Skeletal muscle tissue (tissue), 4 donors: ENCODE data around the gene NOC2L. TPM values are rescaled to one million over a fixed set of nuclear protein-coding genes. Genes with fewer than 3 reads are reported as not detected.
"Not testable (repeated sequence)": the region's sequence is repeated elsewhere in the genome, so short reads cannot be mapped to it uniquely, and the experiment has no call there.

Source experiments
- H3K27ac ChIP-seq: one replicate; pipeline ENCODE4 v1.7.0; 2013; ENCODE audit warnings: mild to moderate bottlenecking, low read depth, low read length, inconsistent platforms
- H3K27me3 ChIP-seq, 3 donors: one replicate each; pipeline ENCODE4 v1.7.0; 2013; ENCODE audit warnings: low read length in 3 of 3; ENCODE audit not compliant: control insufficient read depth in 3 of 3, insufficient read depth in 3 of 3
- H3K36me3 ChIP-seq, 3 donors: one replicate each; pipeline ENCODE4 v1.7.0; 2013; ENCODE audit warnings: low read length in 3 of 3; ENCODE audit not compliant: control insufficient read depth in 3 of 3, insufficient read depth in 3 of 3
- H3K4me1 ChIP-seq, 3 donors: one replicate each; pipeline ENCODE4 v1.7.0; 2013; ENCODE audit warnings: low read length in 3 of 3, mild to moderate bottlenecking in 3 of 3; ENCODE audit not compliant: control insufficient read depth in 3 of 3, insufficient read depth in 3 of 3
- H3K4me3 ChIP-seq, 3 donors: one replicate each; pipeline ENCODE4 v1.7.0; 2013; ENCODE audit warnings: low read length in 3 of 3
- H3K9ac ChIP-seq, 3 donors: one replicate each; pipeline ENCODE4 v1.7.0; 2013; ENCODE audit warnings: low read length in 3 of 3, mild to moderate bottlenecking in 3 of 3, moderate library complexity in 2 of 3, low read depth in 1 of 3
- H3K9me3 ChIP-seq, 3 donors: one replicate each; pipeline ENCODE4 v1.7.0; 2013; ENCODE audit warnings: low read length in 3 of 3; ENCODE audit not compliant: control insufficient read depth in 3 of 3
- total RNA-seq: library from RNA; depleted of rRNA; stranded (reverse); fragments of >200 nt; gene quantifications from one replicate; pipeline ENCODE4 v1.2.3, GENCODE V29; 2014
- donor health status: Osteomylitis.

The NOC2L gene
- total RNA-seq, 1 donor from 2014 or later, result 47.0 TPM

DNA sequence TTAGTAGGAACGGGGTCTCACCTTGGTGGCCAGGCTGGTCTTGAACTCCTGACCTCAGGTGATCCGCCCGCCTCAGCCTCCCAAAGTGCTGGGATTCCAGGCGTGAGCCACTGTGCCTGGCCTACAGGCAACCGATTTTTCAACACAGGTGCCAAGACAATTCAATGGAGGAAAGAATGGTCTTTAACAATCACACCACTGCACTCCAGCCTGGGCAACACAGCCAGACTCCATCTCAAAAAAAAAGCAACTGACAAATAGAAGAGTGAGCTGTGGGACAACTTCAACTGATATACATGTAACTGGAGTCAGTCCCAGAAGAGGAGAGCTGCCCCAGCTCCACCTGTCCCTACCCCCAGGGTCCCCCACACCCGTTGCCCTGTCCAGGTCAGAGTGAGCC is 35.5 kb upstream of the NOC2L start:
- not testable (repeated sequence) for H3K36me3 ChIP-seq, H3K27ac ChIP-seq, H3K9me3 ChIP-seq, H3K4me3 ChIP-seq, H3K4me1 ChIP-seq, H3K9ac ChIP-seq
- H3K27me3 ChIP-seq, result peaks cover 5 to 14% (median 12%) of the 10 kb centered on the region in 3 donors

DNA sequence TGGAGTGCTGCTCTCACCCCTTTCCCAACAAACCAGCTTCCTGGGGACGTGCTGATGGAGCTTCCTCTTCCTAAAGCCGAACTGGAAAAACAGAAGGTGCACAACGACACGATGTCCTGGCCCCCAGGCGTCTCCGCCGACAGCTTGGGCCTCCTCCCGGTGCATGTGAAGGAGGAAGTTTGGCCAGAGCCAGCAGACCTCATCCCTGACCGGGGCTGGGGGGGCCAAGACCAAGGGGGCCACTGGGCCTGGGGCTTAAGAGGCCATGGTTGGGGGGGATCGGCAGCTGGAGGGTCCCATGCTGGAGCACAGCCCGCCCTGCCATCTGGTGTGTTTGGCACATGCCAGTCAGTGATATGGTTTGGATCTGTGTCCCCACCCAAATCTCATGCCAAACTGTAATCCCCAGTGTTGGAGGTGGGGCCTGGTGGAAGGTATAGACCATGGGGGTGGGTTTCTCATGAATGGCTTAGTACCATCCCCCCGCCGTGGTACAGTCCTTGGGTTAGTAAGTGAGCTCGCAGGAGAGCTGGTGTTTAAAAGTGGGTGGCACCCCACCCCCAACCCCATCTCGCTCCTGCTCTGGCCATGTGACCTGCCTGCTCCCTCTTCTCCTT is 34.4 kb upstream of the NOC2L start:
- Histone ChIP-seq H3K36me3 (no peaks in the 10 kb centered on the region), H3K27me3 (peaks cover 5 to 12% (median 10%) of the 10 kb centered on the region in 3 donors), H3K9ac (no peak overlapping the region), H3K4me1 (no peaks in the 10 kb centered on the region), H3K9me3 (peaks cover 0 to 2% (median 0%) of the 10 kb centered on the region in 3 donors), H3K4me3 (no peak overlapping the region), H3K27ac (no peak overlapping the region)

DNA sequence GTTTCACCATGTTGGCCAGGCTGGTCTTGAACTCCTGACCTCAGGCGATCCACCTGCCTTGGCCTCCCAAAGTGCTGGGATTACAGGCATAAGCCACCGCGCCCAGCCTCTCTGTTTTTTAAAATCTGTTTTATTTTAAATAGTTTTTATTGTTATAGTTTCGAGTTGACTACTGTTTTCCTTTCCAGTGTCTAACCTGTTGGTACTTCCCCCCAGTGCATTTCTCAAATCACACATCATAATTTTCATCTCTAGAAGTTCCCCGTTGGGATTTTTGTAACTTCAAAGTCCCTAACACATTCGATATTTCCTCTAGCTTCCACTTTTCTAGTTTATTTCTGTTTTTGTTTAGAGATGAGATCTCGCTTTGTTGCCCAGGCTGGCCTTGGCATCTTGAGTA is 33.3 kb upstream of the NOC2L start:
- no peaks in the 10 kb centered on the region for H3K36me3 ChIP-seq
- peaks cover 2 to 3% (median 3%) of the 10 kb centered on the region in 3 donors for H3K27me3 ChIP-seq
- H3K4me1 ChIP-seq, result no peaks in the 10 kb centered on the region
- no peak overlapping the region for H3K4me3 ChIP-seq
- H3K9me3 ChIP-seq, result peaks cover 0 to 2% (median 0%) of the 10 kb centered on the region in 3 donors
- no peak overlapping the region for H3K27ac ChIP-seq
- H3K9ac ChIP-seq, result no peak overlapping the region

DNA sequence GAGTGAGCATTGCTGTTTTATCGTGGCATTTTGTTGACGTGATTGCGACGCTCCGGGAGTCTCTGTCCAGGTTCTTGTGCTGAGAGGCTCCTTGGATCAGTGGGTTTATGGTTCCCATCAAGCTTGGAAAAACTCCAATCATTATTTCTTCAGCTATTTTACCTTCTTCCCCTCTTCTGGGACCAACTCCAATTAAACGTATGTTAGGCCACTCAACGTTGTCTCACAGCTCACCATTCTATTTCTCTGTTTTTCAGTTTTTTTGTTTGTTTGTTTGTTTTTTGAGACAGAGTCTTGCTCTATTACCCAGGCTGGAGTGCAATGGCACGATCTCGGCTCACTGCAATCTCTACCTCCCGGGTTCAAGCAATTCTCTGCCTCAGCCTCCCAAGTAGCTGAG is 32.8 kb upstream of the NOC2L start:
- H3K4me1 ChIP-seq, result no peaks in the 10 kb centered on the region
- no peaks in the 10 kb centered on the region for H3K27me3 ChIP-seq
- H3K9me3 ChIP-seq, result peaks cover 0 to 2% (median 0%) of the 10 kb centered on the region in 3 donors
- no peak overlapping the region for H3K9ac ChIP-seq
- no peak overlapping the region for H3K27ac ChIP-seq
- no peaks in the 10 kb centered on the region for H3K36me3 ChIP-seq
- no peak overlapping the region for H3K4me3 ChIP-seq

DNA sequence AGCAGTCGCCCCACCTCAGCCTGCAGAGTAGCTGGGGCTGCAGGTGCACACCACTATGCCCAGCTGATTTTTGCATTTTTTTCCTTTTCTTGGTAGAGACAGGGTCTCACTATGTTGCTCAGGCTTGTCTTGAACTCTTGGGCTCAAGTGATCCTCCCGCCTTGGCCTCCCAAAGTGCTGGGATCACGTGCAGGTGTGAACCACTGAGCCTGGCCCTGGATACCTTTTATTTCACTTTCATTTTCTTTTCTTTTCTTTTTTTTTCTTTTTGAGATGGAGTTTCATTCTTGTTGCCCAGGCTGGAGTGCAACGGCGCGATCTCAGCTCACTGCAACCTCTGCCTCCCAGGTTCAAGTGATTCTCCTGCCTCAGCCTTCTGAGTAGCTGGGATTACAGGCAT is 32.2 kb upstream of the NOC2L start:
- not testable (repeated sequence) for H3K4me3 ChIP-seq, H3K27me3 ChIP-seq, H3K36me3 ChIP-seq, H3K9me3 ChIP-seq, H3K9ac ChIP-seq, H3K4me1 ChIP-seq, H3K27ac ChIP-seq

DNA sequence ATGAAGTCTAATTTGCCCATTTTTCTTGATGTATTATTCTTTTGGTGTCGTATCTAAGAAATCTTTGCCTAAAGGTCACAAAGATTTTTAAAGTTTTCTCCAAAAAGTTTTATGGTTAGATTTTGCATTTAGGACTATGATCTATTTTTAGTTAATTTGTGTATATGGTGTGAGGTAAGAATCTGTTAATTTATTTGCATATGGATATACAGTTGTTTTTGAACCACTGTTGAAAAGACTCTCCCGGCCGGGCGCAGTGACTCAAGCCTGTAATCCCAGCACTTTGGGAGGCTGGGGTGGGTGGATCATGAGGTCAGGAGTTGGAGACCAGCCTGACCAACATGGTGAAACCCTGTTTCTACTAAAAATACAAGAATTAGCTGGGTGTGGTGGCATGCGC is 29.0 kb upstream of the NOC2L start:
- H3K9ac ChIP-seq, H3K27me3 ChIP-seq, H3K4me3 ChIP-seq, H3K9me3 ChIP-seq, H3K4me1 ChIP-seq, H3K27ac ChIP-seq, H3K36me3 ChIP-seq: not testable (repeated sequence)

DNA sequence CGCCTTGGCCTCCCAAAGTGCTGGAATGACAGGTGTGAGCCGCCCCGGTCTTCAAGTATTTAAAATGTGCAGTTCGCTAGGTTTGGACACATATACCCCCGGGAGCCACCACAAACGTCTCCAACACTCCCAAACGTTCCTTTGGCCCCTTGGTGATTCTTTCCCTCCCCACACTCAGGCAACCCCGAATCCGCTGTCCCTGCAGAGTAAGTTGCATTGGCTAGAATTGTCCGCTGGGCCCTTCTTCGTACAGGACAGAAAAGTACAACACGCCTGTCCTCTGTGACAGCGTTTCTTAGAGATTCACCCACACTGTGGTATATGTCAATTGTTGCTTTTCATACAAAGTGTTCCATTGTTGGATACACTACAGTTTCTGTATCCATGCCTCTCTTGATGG is 26.1 kb upstream of the NOC2L start:
- peaks cover 0 to 8% (median 0%) of the 10 kb centered on the region in 3 donors for H3K36me3 ChIP-seq
- H3K4me1 ChIP-seq, result peaks cover 12 to 34% (median 31%) of the 10 kb centered on the region in 3 donors
- no peak overlapping the region for H3K27ac ChIP-seq
- no peaks in the 10 kb centered on the region for H3K9me3 ChIP-seq
- no peak overlapping the region for H3K4me3 ChIP-seq
- H3K9ac ChIP-seq, result no peak overlapping the region
- peaks cover 0 to 3% (median 3%) of the 10 kb centered on the region in 3 donors for H3K27me3 ChIP-seq

DNA sequence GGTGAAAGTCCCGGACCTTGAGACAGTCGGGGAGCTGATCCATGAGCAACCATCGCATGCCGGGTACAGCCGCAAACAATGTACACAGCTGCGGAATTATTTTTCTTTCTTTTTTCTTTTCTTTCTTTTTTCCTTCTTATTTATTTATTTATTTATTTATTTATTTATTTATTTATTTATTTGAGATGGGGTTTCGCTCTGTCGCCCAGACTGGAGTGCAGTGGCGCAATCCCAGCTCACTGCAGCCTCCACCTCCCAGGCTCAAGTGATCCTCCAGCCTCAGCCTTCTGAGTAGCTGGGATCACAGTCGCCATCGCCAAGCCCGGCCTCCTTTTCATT is 25.4 kb upstream of the NOC2L start:
- H3K9me3 ChIP-seq, result no peaks in the 10 kb centered on the region
- H3K27ac ChIP-seq, result no peak overlapping the region
- no peak overlapping the region for H3K4me3 ChIP-seq
- H3K9ac ChIP-seq, result no peak overlapping the region
- peaks cover 0 to 3% (median 3%) of the 10 kb centered on the region in 3 donors for H3K27me3 ChIP-seq
- H3K36me3 ChIP-seq, result peaks cover 5 to 15% (median 6%) of the 10 kb centered on the region in 3 donors
- peaks cover 17 to 41% (median 31%) of the 10 kb centered on the region in 3 donors for H3K4me1 ChIP-seq

DNA sequence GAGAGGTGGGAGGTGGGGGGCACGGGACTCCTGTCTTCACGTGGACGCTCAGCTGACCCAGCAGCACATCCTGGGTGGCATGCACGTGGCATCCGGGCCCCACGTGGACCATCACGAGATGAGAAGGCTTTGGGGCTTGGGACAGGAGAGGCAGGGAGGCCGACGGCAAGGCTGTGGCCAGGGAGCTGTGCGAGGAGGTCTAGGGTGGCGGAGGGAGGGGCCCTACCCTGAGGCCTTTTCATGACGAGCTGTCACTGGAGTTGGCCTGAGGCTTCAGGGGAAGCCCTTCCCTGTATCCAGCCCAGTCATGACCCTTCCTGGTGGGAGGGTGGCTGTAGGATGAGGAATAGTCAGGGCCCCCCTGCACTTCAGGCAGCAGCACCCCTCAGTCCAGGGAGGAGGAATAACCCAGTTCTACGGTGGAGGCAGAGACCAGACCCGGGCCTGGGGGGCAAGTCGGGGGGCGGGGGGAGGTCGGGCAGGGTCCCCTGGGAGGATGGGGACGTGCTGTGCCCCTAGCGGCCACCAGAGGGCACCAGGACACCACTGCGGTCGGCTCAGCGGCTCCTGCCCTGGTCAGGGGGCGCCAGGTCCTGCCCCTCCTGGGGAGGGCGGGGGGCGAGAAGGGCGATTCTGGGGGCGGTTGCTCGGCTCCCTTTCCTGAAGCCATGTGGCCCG is 24.9 kb upstream of the NOC2L start:
- Histone ChIP-seq H3K9ac (peak overlapping the region in 1 of 3 donors; percentile 100), H3K27ac (no peak overlapping the region), H3K36me3 (peaks cover 5 to 20% (median 6%) of the 10 kb centered on the region in 3 donors), H3K9me3 (no peaks in the 10 kb centered on the region), H3K27me3 (peaks cover 0 to 3% (median 3%) of the 10 kb centered on the region in 3 donors), H3K4me1 (peaks cover 22 to 46% (median 31%) of the 10 kb centered on the region in 3 donors), H3K4me3 (peak overlapping the region in 1 of 3 donors; percentile 81)

DNA sequence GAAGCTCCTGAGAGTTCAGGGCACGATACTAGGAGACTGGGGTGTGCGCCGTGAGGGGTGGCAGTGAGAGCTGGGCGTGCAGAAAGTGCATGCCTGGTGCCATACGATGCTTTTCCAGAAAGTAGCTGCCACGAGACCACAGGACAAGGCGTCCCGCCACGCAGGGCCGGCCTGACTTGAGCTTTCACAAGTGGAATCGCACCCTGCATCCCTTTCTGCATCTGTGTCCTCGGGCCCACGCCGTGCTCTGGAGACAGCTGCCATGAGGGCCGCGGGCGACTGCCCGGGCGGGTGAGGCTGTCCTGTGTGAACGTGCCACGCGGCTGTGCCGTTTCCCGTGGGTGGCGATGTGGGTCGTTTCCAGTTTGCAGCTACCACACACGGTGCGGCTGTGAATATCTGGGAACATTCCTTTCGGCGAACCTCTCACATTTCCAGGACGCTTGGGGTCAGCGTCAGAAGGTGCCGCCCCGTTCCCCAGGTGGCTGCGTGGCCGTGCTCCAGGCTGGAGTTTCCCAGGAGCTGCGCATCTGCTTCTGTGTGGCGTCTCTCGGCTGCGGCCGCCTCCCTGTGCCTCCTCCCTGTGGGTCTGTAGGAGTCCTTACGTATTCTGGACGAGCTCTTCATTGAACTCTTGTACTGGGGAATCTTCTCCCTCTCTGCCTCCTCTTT is 23.8 kb upstream of the NOC2L start:
- Histone ChIP-seq H3K9me3 (no peaks in the 10 kb centered on the region), H3K27me3 (peaks cover 0 to 7% (median 3%) of the 10 kb centered on the region in 3 donors), H3K4me3 (peak overlapping the region; percentile 63 to 83 (median 81)), H3K36me3 (peaks cover 5 to 29% (median 6%) of the 10 kb centered on the region in 3 donors), H3K9ac (peak overlapping the region; percentile 89 to 100 (median 97)), H3K27ac (peak overlapping the region; percentile 99), H3K4me1 (peaks cover 28 to 57% (median 35%) of the 10 kb centered on the region in 3 donors)
